Ishikawa (cell line): ENCODE data around the gene TMEM208.

Experiments used
- CEBPB ChIP-seq: IDR thresholded peaks from 2 replicates; pipeline ENCODE4 v1.6.1; 2012
- EGR1 ChIP-seq: IDR thresholded peaks from 2 replicates; pipeline ENCODE4 v1.6.1; 2012
- MAX ChIP-seq: IDR thresholded peaks from 2 replicates; pipeline ENCODE4 v1.6.1; 2012
- NFIC ChIP-seq: IDR thresholded peaks from 2 replicates; pipeline ENCODE4 v1.6.1; 2012
- REST ChIP-seq: IDR thresholded peaks from 2 replicates; pipeline ENCODE4 v1.6.1; 2012; ENCODE audit warnings: low read depth, mild to moderate bottlenecking
- TAF1 ChIP-seq: IDR thresholded peaks from 2 replicates; pipeline ENCODE4 v1.6.1; 2012; ENCODE audit warnings: low read depth, mild to moderate bottlenecking
- USF1 ChIP-seq: IDR thresholded peaks from 2 replicates; pipeline ENCODE4 v1.6.1; 2012
- YY1 ChIP-seq: IDR thresholded peaks from 2 replicates; pipeline ENCODE4 v1.6.1; 2012; ENCODE audit warnings: low read depth
- ZBTB7A ChIP-seq: IDR thresholded peaks from 2 replicates; pipeline ENCODE4 v1.6.1; 2012; ENCODE audit warnings: low read depth

GRCh38 chr16:67181346-67181745 lies 45.6 kb upstream of the TMEM208 start:
- TF ChIP-seq CEBPB (no peak), REST (no peak), USF1 (no peak), ZBTB7A (no peak), MAX (no peak), NFIC (no peak), EGR1 (no peak), TAF1 (no peak), YY1 (no peak)
